Peyer's patch (tissue), 4 donors: ENCODE data around the gene SHANK1. TPM values are rescaled to one million over a fixed set of nuclear protein-coding genes. Genes with fewer than 3 reads are reported as not detected.

ENCODE experiments used
- DNase-seq, 3 donors: peaks; one replicate each; pipeline ENCODE4 v3.0.0-alpha.2; 2017 to 2019
- H3K27ac ChIP-seq, 4 donors: fragments of 200-600 bp; sonication (generic); one replicate each; pipeline ENCODE4 v1.5.1; 2016 to 2019
- H3K27me3 ChIP-seq, 2 donors: fragments of 200-600 bp; sonication (generic); one replicate each; pipeline ENCODE4 v1.5.1; 2019
- H3K36me3 ChIP-seq, 3 donors: fragments of 200-600 bp; sonication (generic); one replicate each; pipeline ENCODE4 v1.5.1; 2016 to 2019
- H3K4me1 ChIP-seq, 4 donors: fragments of 200-600 bp; sonication (generic); one replicate each; pipeline ENCODE4 v1.5.1; 2016 to 2019
- H3K4me3 ChIP-seq, 4 donors: fragments of 200-600 bp; sonication (generic); 1 replicate in 3 of 4; 2 replicates in 1 of 4; pipeline ENCODE4 v1.5.1; 2016 to 2019; ENCODE audit warnings: mild to moderate bottlenecking in 1 of 4
- H3K9me3 ChIP-seq, 4 donors: fragments of 200-600 bp; sonication (generic); one replicate each; pipeline ENCODE4 v1.5.1; 2016 to 2019; ENCODE audit warnings: mild to moderate bottlenecking in 1 of 4
- CTCF ChIP-seq, 6 experiments: fragments of 450-650 bp in 4 of 6; fragments of 200-600 bp in 2 of 6; sonication (generic) in 1 of 6; IDR thresholded peaks; one replicate each; pipeline ENCODE4 v1.5.1; 2017 to 2019; ENCODE audit warnings: antibody characterized with exemption in 6 of 6, mild to moderate bottlenecking in 3 of 6, moderate library complexity in 1 of 6
- POLR2A ChIP-seq, 2 donors: fragments of 450-650 bp; IDR thresholded peaks; one replicate each; pipeline ENCODE4 v1.5.1; 2017; ENCODE audit warnings: antibody characterized with exemption in 2 of 2, mild to moderate bottlenecking in 2 of 2, moderate library complexity in 2 of 2
- total RNA-seq, 4 donors: library from RNA; depleted of rRNA; stranded (reverse); fragments of >200 nt; gene quantifications; one replicate each; pipeline ENCODE4 v1.1.0, GENCODE V29; 2016

SHANK1 gene
- total RNA-seq, 4 donors from 2014 or later, result 0.83 to 1.3 TPM; not detected in 2

- no peaks in the 10 kb centered on the region for H3K36me3 ChIP-seq
- DNase-seq, result no peak
- H3K27ac ChIP-seq, result no peak overlapping the region
- H3K4me3 ChIP-seq, result no peak overlapping the region
- H3K9me3 ChIP-seq, result no peaks in the 10 kb centered on the region
- TF ChIP-seq POLR2A (IDR thresholded peaks at IDR 0.05), result no peak
- no peak for TF ChIP-seq CTCF (IDR thresholded peaks at IDR 0.05)
- peaks cover 0 to 11% (median 0%) of the 10 kb centered on the region in 4 donors for H3K4me1 ChIP-seq
- peaks cover 0 to 38% of the 10 kb centered on the region in 2 donors for H3K27me3 ChIP-seq
Measured at GRCh38 chr19:50664204-50664603, 55.4 kb downstream of the SHANK1 start.

GRCh38 chr19:50663482-50663790 lies 56.2 kb downstream of the SHANK1 start:
- Histone ChIP-seq H3K4me3 (no peak overlapping the region), H3K4me1 (peaks cover 0 to 18% (median 3%) of the 10 kb centered on the region in 4 donors), H3K27ac (no peak overlapping the region), H3K27me3 (peaks cover 0 to 36% of the 10 kb centered on the region in 2 donors), H3K36me3 (no peaks in the 10 kb centered on the region), H3K9me3 (peaks cover 0 to 7% (median under 1%) of the 10 kb centered on the region in 4 donors)
- TF ChIP-seq POLR2A (IDR thresholded peaks at IDR 0.05), result no peak
- TF ChIP-seq CTCF (IDR thresholded peaks at IDR 0.05), result no peak
- DNase-seq, result no peak

- no peaks in the 10 kb centered on the region for H3K36me3 ChIP-seq
- no peak for DNase-seq
- no peak overlapping the region for H3K4me3 ChIP-seq
- H3K9me3 ChIP-seq, result peaks cover 0 to 10% (median 2%) of the 10 kb centered on the region in 4 donors
- peaks cover 0 to 20% (median 6%) of the 10 kb centered on the region in 4 donors for H3K4me1 ChIP-seq
- peaks cover 0 to 31% of the 10 kb centered on the region in 2 donors for H3K27me3 ChIP-seq
- TF ChIP-seq CTCF (IDR thresholded peaks at IDR 0.05) (no peak), POLR2A (IDR thresholded peaks at IDR 0.05) (no peak)
- H3K27ac ChIP-seq, result no peak overlapping the region
Measured at GRCh38 chr19:50662651-50663481, 56.7 kb downstream of the SHANK1 start.

- Histone ChIP-seq H3K27me3 (peaks cover 0 to 22% of the 10 kb centered on the region in 2 donors), H3K9me3 (peaks cover 0 to 13% (median 2%) of the 10 kb centered on the region in 4 donors), H3K27ac (no peak overlapping the region), H3K36me3 (no peaks in the 10 kb centered on the region), H3K4me1 (peaks cover 0 to 16% (median 7%) of the 10 kb centered on the region in 4 donors), H3K4me3 (no peak overlapping the region)
- no peak for DNase-seq
- TF ChIP-seq CTCF (IDR thresholded peaks at IDR 0.05) (no peak), POLR2A (IDR thresholded peaks at IDR 0.05) (no peak)
Measured at GRCh38 chr19:50661766-50662650, 57.6 kb downstream of the SHANK1 start.

- no peak for TF ChIP-seq CTCF (IDR thresholded peaks at IDR 0.05)
- no peak for TF ChIP-seq POLR2A (IDR thresholded peaks at IDR 0.05)
- Histone ChIP-seq H3K9me3 (peaks cover 0 to 13% (median 2%) of the 10 kb centered on the region in 4 donors), H3K27me3 (peaks cover 0 to 13% of the 10 kb centered on the region in 2 donors), H3K27ac (no peak overlapping the region), H3K4me3 (no peak overlapping the region), H3K4me1 (peaks cover 0 to 16% (median 7%) of the 10 kb centered on the region in 4 donors), H3K36me3 (no peaks in the 10 kb centered on the region)
- DNase-seq, result no peak
Measured at GRCh38 chr19:50661023-50661422, 58.6 kb downstream of the SHANK1 start.
